ENCODE data around the gene RNASE12.
"Not testable (repeated sequence)": the region's sequence is repeated elsewhere in the genome, so short reads cannot be mapped to it uniquely, and the experiment has no call there.

RNASE12 gene

GRCh38 chr14:20613094-20614037 lies 22.2 kb upstream of the RNASE12 start:
- no peak for FAIRE-seq

- no peak for FAIRE-seq
Observed at GRCh38 chr14:20612403-20612802, 21.2 kb upstream of the RNASE12 start.

- no peak for FAIRE-seq
Observed at GRCh38 chr14:20611277-20611676, 20.1 kb upstream of the RNASE12 start.

GRCh38 chr14:20610002-20610765 lies 19.0 kb upstream of the RNASE12 start:
- no peak for FAIRE-seq

- no peak for FAIRE-seq
Observed at GRCh38 chr14:20609215-20610001, 18.2 kb upstream of the RNASE12 start.

GRCh38 chr14:20608383-20609110 lies 17.4 kb upstream of the RNASE12 start:
- no peak for FAIRE-seq

- FAIRE-seq: no peak
Observed at GRCh38 chr14:20607617-20608016, 16.4 kb upstream of the RNASE12 start.

GRCh38 chr14:20606902-20607242 lies 15.7 kb upstream of the RNASE12 start:
- no peak for FAIRE-seq

- no peak for FAIRE-seq
Observed at GRCh38 chr14:20606190-20606901, 15.2 kb upstream of the RNASE12 start.

GRCh38 chr14:20603813-20604690 lies 12.9 kb upstream of the RNASE12 start:
- FAIRE-seq: no peak

- no peak for FAIRE-seq
Observed at GRCh38 chr14:20602583-20602982, 11.4 kb upstream of the RNASE12 start.

GRCh38 chr14:20601522-20601921 lies 10.3 kb upstream of the RNASE12 start:
- FAIRE-seq: no peak

GRCh38 chr14:20597108-20597507 lies 5.9 kb upstream of the RNASE12 start:
- FAIRE-seq: no peak

- FAIRE-seq: not testable (repeated sequence)
Observed at GRCh38 chr14:20595726-20596125, 4.5 kb upstream of the RNASE12 start.

GRCh38 chr14:20592574-20592973 lies 1.4 kb upstream of the RNASE12 start:
- no peak for FAIRE-seq

- no peak for FAIRE-seq
Observed at GRCh38 chr14:20587489-20588154, 3.6 kb downstream of the RNASE12 start, which contains the start of gene RNASE11. Gene RNASE11 (minus strand): TSS chr14:20588001.

- no peak for FAIRE-seq
Observed at GRCh38 chr14:20583908-20584307, 7.3 kb downstream of the RNASE12 start.

- no peak for FAIRE-seq
Observed at GRCh38 chr14:20583142-20583541, 8.0 kb downstream of the RNASE12 start.

GRCh38 chr14:20580242-20580641 lies 10.9 kb downstream of the RNASE12 start:
- FAIRE-seq: no peak
